ENCODE data around the gene PDGFC. TPM values are rescaled to one million over a fixed set of nuclear protein-coding genes. Genes with fewer than 3 reads are reported as not detected.

PDGFC gene
- total and polyA plus RNA-seq, 12 donors = 2.1 to 18.2 (median 14.8) TPM

- no peaks in the 10 kb centered on the region for H3K9me3 ChIP-seq
- no peak overlapping the region for H3K4me3 ChIP-seq
- no peaks in the 10 kb centered on the region for H3K27me3 ChIP-seq
- no peak for ATAC-seq
- DNase-seq = no peak
- intact Hi-C loops (cut with DNase I) = no loop called here
- H3K4me1 ChIP-seq = no peaks in the 10 kb centered on the region
- WGBS, 2 donors = 84 to 91% methylated on average over 5 of the region's 5 CpGs
- no peak for TF ChIP-seq CTCF (IDR thresholded peaks at IDR 0.05)
- no peaks in the 10 kb centered on the region for H3K36me3 ChIP-seq
- H3K27ac ChIP-seq = no peak overlapping the region
Observed at GRCh38 chr4:156749426-156750403, 221.9 kb downstream of the PDGFC start.

GRCh38 chr4:156746111-156746510 lies 225.5 kb downstream of the PDGFC start:
- no peak for DNase-seq
- H3K9me3 ChIP-seq = peaks cover 0 to 8% (median 0%) of the 10 kb centered on the region in 11 donors
- ATAC-seq = no peak
- no peak overlapping the region for H3K27ac ChIP-seq
- 58 to 61% methylated on average over 6 of the region's 6 CpGs for WGBS, 2 donors
- H3K4me1 ChIP-seq = no peaks in the 10 kb centered on the region
- intact Hi-C loops (cut with DNase I) = no loop called here
- no peak for TF ChIP-seq CTCF (IDR thresholded peaks at IDR 0.05)
- no peaks in the 10 kb centered on the region for H3K36me3 ChIP-seq
- no peak overlapping the region for H3K4me3 ChIP-seq
- H3K27me3 ChIP-seq = no peaks in the 10 kb centered on the region

- no peaks in the 10 kb centered on the region for H3K36me3 ChIP-seq
- intact Hi-C loops (cut with DNase I) = no loop called here
- no peaks in the 10 kb centered on the region for H3K27me3 ChIP-seq
- ATAC-seq = no peak
- WGBS, 2 donors = 71 to 77% methylated on average over 2 of the region's 2 CpGs
- no peak for TF ChIP-seq CTCF (IDR thresholded peaks at IDR 0.05)
- no peak overlapping the region for H3K4me3 ChIP-seq
- H3K9me3 ChIP-seq = peaks cover 0 to 20% (median 0%) of the 10 kb centered on the region in 11 donors
- no peak for DNase-seq
- H3K27ac ChIP-seq = no peak overlapping the region
- no peaks in the 10 kb centered on the region for H3K4me1 ChIP-seq
Observed at GRCh38 chr4:156738766-156739165, 232.8 kb downstream of the PDGFC start.

- intact Hi-C loops (cut with DNase I) = no loop called here
- H3K4me3 ChIP-seq = no peak overlapping the region
- no peak for TF ChIP-seq CTCF (IDR thresholded peaks at IDR 0.05)
- 73% methylated on average over 7 of the region's 7 CpGs for WGBS, 2 donors
- H3K27ac ChIP-seq = no peak overlapping the region
- no peaks in the 10 kb centered on the region for H3K36me3 ChIP-seq
- DNase-seq (no peak), ATAC-seq (no peak)
- peaks cover 0 to 41% (median 20%) of the 10 kb centered on the region in 11 donors for H3K9me3 ChIP-seq
- H3K27me3 ChIP-seq = no peaks in the 10 kb centered on the region
- no peaks in the 10 kb centered on the region for H3K4me1 ChIP-seq
Observed at GRCh38 chr4:156734965-156735895, 236.4 kb downstream of the PDGFC start.
